HUES6 (cell line): Measurements from ENCODE around the gene WTAP.
"Not testable (repeated sequence)": the region's sequence is repeated elsewhere in the genome, so short reads cannot be mapped to it uniquely, and the experiment has no call there.

Source experiments
- H3K27ac ChIP-seq: 2 replicates; pipeline ENCODE4 v1.7.0; 2013; ENCODE audit warnings: low read depth, mild to moderate bottlenecking, low read length, inconsistent platforms
- H3K27me3 ChIP-seq: 2 replicates; pipeline ENCODE4 v1.6.1; 2013; ENCODE audit warnings: low read length; ENCODE audit not compliant: control insufficient read depth, insufficient read depth
- H3K36me3 ChIP-seq: 2 replicates; pipeline ENCODE4 v1.6.1; 2013; ENCODE audit warnings: low read length; ENCODE audit not compliant: control insufficient read depth, insufficient read depth
- H3K4me1 ChIP-seq: 2 replicates; pipeline ENCODE4 v1.6.1; 2013; ENCODE audit warnings: low read length; ENCODE audit not compliant: control insufficient read depth, insufficient read depth
- H3K4me3 ChIP-seq: 2 replicates; pipeline ENCODE4 v1.5.1; 2013; ENCODE audit warnings: low read depth, low read length
- H3K9ac ChIP-seq: one replicate; pipeline ENCODE4 v1.6.1; 2013; ENCODE audit warnings: mild to moderate bottlenecking, low read length
- H3K9me3 ChIP-seq: 2 replicates; pipeline ENCODE4 v1.6.1; 2013; ENCODE audit warnings: low read depth, low read length; ENCODE audit not compliant: control insufficient read depth, insufficient read depth

The WTAP gene

GRCh38 chr6:159695984-159696383 is 31.3 kb upstream of the WTAP start:
- no peaks in the 10 kb centered on the region for H3K36me3 ChIP-seq
- peaks cover 17% of the 10 kb centered on the region for H3K4me1 ChIP-seq
- no peaks in the 10 kb centered on the region for H3K9me3 ChIP-seq
- no peak overlapping the region for H3K9ac ChIP-seq
- H3K27ac ChIP-seq = no peak overlapping the region
- no peak overlapping the region for H3K4me3 ChIP-seq
- no peaks in the 10 kb centered on the region for H3K27me3 ChIP-seq

GRCh38 chr6:159700970-159701369 is 26.3 kb upstream of the WTAP start:
- Histone ChIP-seq H3K27me3 (no peaks in the 10 kb centered on the region), H3K4me3 (no peak overlapping the region), H3K36me3 (no peaks in the 10 kb centered on the region), H3K27ac (no peak overlapping the region), H3K9ac (no peak overlapping the region), H3K9me3 (peaks cover 15% of the 10 kb centered on the region), H3K4me1 (no peaks in the 10 kb centered on the region)

- no peaks in the 10 kb centered on the region for H3K36me3 ChIP-seq
- H3K9ac ChIP-seq = no peak overlapping the region
- peaks cover 15% of the 10 kb centered on the region for H3K9me3 ChIP-seq
- no peak overlapping the region for H3K27ac ChIP-seq
- H3K4me3 ChIP-seq = no peak overlapping the region
- H3K27me3 ChIP-seq = no peaks in the 10 kb centered on the region
- no peaks in the 10 kb centered on the region for H3K4me1 ChIP-seq
Observed at GRCh38 chr6:159701413-159701999, 25.8 kb upstream of the WTAP start.

- not testable (repeated sequence) for H3K9me3 ChIP-seq, H3K36me3 ChIP-seq, H3K4me1 ChIP-seq, H3K27ac ChIP-seq, H3K4me3 ChIP-seq, H3K27me3 ChIP-seq, H3K9ac ChIP-seq
Observed at GRCh38 chr6:159710603-159711002, 16.7 kb upstream of the WTAP start.

- H3K9me3 ChIP-seq, H3K27me3 ChIP-seq, H3K4me1 ChIP-seq, H3K27ac ChIP-seq, H3K9ac ChIP-seq, H3K4me3 ChIP-seq, H3K36me3 ChIP-seq: not testable (repeated sequence)
Observed at GRCh38 chr6:159712389-159712788, 14.9 kb upstream of the WTAP start.

- no peaks in the 10 kb centered on the region for H3K27me3 ChIP-seq
- no peak overlapping the region for H3K4me3 ChIP-seq
- no peaks in the 10 kb centered on the region for H3K36me3 ChIP-seq
- no peak overlapping the region for H3K27ac ChIP-seq
- no peaks in the 10 kb centered on the region for H3K9me3 ChIP-seq
- no peaks in the 10 kb centered on the region for H3K4me1 ChIP-seq
- H3K9ac ChIP-seq = no peak overlapping the region
Observed at GRCh38 chr6:159713984-159714383, 13.3 kb upstream of the WTAP start.

- Histone ChIP-seq H3K9ac (no peak overlapping the region), H3K4me1 (no peaks in the 10 kb centered on the region), H3K27ac (no peak overlapping the region), H3K4me3 (no peak overlapping the region), H3K36me3 (no peaks in the 10 kb centered on the region), H3K27me3 (no peaks in the 10 kb centered on the region), H3K9me3 (no peaks in the 10 kb centered on the region)
Observed at GRCh38 chr6:159714404-159714803, 12.9 kb upstream of the WTAP start.

- H3K27me3 ChIP-seq = no peaks in the 10 kb centered on the region
- H3K27ac ChIP-seq = no peak overlapping the region
- no peak overlapping the region for H3K4me3 ChIP-seq
- no peaks in the 10 kb centered on the region for H3K4me1 ChIP-seq
- H3K9ac ChIP-seq = no peak overlapping the region
- H3K36me3 ChIP-seq = no peaks in the 10 kb centered on the region
- no peaks in the 10 kb centered on the region for H3K9me3 ChIP-seq
Observed at GRCh38 chr6:159715166-159715565, 12.1 kb upstream of the WTAP start.

GRCh38 chr6:159715605-159716004 is 11.7 kb upstream of the WTAP start:
- H3K9ac ChIP-seq = no peak overlapping the region
- H3K27me3 ChIP-seq = no peaks in the 10 kb centered on the region
- H3K9me3 ChIP-seq = no peaks in the 10 kb centered on the region
- H3K36me3 ChIP-seq = no peaks in the 10 kb centered on the region
- H3K4me3 ChIP-seq = no peak overlapping the region
- no peaks in the 10 kb centered on the region for H3K4me1 ChIP-seq
- no peak overlapping the region for H3K27ac ChIP-seq

GRCh38 chr6:159716247-159717096 is 10.8 kb upstream of the WTAP start:
- Histone ChIP-seq H3K9ac (no peak overlapping the region), H3K27me3 (no peaks in the 10 kb centered on the region), H3K27ac (no peak overlapping the region), H3K36me3 (no peaks in the 10 kb centered on the region), H3K4me1 (no peaks in the 10 kb centered on the region), H3K4me3 (no peak overlapping the region), H3K9me3 (no peaks in the 10 kb centered on the region)

- H3K27me3 ChIP-seq = no peaks in the 10 kb centered on the region
- no peaks in the 10 kb centered on the region for H3K36me3 ChIP-seq
- no peak overlapping the region for H3K9ac ChIP-seq
- H3K4me1 ChIP-seq = no peaks in the 10 kb centered on the region
- H3K27ac ChIP-seq = no peak overlapping the region
- H3K9me3 ChIP-seq = no peaks in the 10 kb centered on the region
- H3K4me3 ChIP-seq = no peak overlapping the region
Observed at GRCh38 chr6:159718634-159719033, 8.7 kb upstream of the WTAP start.
